ENCODE data around the gene NRXN2.

Gene NRXN2

GRCh38 chr11:64742889-64743590 lies 20.0 kb upstream of the NRXN2 start:
- peak; percentile 70 for DNase-seq

DNA sequence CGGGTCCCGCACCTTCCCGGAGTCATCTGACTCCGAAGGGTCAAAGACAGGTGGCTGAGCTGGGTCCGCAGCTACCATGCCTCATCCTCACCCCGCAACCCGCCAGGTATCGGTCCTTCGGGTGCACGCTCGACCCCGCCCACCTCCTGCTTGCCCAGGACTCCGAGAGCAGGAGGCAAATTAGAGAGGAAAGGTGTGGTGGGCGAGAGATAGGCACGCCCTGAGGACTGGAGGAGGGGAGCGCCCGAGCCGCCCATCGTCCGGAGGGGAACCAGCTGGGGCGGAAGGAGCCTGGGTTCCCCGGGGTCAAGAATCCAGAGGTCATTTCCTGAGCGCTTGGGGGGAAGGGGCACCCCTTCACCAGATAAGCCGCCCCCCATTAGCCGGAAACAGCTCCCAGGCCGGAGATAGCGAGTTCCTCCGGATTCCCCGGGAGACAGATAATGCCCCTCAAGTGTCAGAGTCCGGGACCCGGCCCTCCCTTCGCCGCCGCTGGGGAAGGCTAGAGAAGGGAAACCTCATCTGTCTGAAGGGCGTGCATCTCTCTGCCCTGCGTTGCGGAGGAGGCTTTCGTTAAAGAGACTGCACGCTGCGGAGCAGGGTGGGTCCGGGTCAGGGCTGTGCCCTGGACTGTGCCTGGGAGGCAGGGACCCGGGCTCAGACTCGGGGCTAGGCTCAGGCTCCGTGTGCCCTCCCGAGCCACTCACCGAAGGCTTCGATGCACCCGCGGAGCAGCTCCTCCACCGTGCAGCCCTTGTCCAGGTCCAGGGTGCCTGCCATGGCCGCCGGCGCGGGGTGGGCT lies 19.3 kb upstream of the NRXN2 start:
- no peak for DNase-seq

DNA sequence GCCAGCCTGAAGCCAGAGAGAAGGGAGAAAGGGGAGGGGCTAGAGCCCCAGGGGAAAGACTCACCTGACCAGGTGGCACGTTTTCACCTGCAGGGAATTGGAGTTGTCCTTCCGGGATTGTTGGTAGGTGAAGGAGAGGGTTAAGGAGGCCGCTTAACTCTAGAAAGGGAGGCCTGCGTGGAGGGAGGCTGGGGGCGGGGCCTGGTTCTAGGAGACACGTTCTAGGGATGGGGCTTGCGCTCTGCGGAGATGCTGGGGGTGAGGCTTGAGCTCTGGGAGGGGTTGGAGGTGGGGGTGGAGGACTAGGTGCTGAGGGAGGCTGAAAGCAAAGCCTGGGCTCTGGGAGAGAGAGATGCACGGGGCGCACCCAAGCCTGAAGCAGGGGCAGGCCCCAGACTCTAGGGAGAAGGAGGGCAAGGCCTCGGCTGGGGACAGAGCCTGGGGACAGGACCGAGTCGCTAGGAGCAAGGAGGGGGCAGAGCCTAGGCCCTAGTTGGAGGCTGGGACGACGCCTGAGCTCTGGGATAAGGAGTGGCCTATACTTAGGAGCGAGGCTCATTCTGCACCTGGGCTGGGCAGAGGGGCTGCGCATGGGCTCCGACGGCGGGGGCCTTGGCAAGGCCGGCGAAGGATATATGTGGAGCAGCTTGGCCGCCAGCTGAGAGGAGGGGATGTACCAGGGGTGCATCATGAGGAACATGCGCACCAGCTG lies 18.5 kb upstream of the NRXN2 start:
- DNase-seq = no peak

DNA sequence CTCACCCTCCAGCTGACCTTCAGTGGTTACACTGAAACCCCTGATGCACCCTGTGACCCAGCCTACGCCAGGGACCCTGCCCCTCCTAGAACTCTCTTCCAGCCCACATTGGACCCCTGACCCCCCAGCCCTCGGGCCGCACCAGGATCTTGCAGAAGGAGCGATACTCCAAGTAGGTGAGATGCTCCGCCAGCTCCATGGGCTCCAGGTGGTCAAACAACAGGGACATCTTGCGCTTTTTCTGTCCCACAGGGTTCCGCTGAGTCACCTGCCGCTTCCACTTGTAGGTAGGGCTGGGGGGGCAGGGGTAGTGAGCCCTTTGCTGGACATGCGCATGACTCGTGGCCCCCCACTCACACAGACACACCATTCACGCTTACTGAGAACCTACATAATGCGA lies 16.9 kb upstream of the NRXN2 start:
- no peak for DNase-seq

DNA sequence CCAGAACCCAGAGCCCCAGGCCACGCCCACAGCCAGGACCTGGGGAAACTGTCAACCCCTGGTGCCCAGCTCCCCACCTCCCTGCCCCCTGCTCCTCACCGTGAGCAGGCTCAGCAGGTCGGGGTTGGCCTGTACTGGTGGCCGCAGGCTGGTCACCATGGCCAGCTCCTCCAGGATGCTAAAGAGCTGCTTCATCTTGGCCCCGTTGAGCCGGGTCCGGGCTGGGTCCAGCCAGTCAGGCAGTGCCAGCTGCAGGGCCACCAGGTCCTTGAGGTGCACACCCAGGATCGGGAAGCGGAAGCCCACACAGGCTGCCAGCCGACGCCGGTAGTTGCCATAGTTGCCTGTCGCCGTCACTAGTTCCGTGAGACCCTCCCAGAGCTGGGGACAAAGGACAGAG lies 13.7 kb upstream of the NRXN2 start:
- DNase-seq = no peak

DNA sequence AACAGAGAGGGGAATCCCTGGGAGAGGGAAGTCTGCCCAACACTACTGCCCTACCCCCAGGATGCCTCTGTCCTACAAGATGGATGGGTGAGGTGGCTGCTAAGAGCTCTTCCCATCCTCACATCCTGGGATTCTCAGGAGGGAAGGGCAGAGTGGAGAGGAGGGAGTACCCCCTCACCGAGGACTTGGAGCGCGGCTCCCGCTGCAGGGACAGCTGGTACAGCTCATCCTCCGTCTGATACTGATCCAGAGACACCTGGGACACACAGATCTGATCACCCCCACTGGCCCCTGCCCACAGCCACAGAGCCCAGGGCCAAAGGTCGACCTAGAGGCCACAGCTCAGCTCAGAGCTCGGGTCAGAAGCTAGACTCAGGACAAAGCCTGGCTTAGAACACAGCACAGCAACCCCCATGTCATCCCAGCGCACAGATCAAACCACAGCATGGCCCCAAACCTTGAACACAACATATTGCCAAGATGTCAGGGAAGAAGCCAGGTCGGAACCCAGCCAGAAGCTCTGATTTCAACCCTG lies 12.8 kb upstream of the NRXN2 start:
- no peak for DNase-seq

GRCh38 chr11:64734811-64735724 lies 12.1 kb upstream of the NRXN2 start:
- DNase-seq = no peak

DNA sequence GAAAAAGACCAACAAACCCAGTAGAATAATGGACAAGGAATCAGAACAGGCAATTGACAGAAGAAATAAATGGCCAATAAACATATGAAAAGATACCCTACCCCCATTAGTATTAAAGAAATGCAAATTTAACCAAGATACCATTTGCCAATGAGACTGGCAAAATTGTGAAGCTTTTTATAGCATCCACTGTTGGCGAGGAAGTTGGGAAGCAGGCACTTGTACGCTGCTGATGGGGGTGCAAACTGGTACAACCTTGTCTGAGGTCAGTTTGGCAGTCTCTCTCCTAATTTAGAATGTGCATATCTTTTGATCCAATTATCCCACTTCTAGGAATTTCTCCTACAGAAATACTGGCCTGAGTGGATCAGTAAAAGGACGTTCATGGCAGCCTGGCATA lies 8.6 kb upstream of the NRXN2 start:
- no peak for DNase-seq

- no peak for DNase-seq
These were observed 6.9 kb upstream of the NRXN2 start for GRCh38 chr11:64729851-64730382.

- DNase-seq = no peak
These were observed 5.9 kb upstream of the NRXN2 start for GRCh38 chr11:64728757-64729365.

DNA sequence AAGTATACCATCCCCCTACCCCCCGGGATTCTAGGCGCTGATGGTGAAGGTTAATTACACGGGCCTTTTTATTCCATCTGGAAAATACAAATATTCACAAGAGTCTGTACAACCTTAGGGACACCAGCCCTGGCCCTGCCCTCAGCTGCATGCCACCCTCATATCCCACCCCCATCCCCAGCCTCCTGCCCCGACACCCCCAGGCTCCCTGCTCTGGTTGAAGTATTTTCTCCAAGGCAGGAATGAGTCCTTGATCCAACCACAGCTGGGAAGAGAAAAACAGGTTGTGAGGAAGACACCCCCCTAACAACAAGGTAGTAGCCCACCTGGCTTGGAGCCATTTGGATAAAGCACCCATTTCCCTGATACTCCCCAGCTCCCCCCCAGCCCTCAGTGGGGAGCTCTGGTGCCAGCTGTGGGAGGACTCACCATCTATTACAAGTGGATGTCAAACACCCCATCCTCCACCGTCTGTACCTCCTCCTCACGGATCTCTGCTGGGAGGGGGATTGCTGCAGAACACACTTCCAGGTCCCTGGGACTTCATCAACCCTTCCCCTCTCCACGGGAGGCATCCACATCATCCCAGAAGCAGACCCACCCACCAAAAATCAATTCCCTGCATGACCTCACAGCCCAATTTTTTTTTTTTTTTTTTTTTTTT lies 4.0 kb upstream of the NRXN2 start:
- DNase-seq = no peak

- DNase-seq = no peak
These were observed 3.2 kb upstream of the NRXN2 start for GRCh38 chr11:64726211-64726641.

DNA sequence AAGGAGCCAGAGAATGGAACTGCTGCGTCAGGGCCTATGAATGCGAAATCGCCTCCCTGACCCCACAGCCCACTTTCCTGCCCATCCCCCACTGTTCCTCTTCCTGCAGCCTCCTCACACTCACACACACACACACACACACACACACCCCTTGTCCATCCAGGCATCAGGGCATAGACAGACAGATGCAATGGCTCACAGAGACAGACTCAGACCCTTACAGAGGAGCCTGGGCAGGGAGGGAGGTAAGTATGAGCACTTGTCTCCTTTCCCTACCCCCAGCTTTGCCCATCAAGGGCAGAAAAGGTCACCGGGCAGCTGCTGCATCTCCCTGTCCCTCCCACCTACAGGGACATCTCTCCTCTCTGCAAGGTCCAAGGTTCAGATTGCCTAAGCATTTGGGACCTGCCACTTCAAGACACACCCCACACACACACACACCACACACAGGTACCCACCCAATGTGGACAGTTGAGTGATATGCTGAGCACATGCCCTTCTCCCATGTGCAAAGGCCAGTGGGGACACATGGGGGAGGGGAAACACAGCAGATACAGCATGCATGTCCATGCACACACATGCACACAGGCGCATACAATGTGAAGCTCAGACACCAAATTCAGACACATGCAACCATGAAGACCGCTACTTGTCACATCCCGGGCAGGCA lies 2.0 kb upstream of the NRXN2 start:
- no peak for DNase-seq

DNA sequence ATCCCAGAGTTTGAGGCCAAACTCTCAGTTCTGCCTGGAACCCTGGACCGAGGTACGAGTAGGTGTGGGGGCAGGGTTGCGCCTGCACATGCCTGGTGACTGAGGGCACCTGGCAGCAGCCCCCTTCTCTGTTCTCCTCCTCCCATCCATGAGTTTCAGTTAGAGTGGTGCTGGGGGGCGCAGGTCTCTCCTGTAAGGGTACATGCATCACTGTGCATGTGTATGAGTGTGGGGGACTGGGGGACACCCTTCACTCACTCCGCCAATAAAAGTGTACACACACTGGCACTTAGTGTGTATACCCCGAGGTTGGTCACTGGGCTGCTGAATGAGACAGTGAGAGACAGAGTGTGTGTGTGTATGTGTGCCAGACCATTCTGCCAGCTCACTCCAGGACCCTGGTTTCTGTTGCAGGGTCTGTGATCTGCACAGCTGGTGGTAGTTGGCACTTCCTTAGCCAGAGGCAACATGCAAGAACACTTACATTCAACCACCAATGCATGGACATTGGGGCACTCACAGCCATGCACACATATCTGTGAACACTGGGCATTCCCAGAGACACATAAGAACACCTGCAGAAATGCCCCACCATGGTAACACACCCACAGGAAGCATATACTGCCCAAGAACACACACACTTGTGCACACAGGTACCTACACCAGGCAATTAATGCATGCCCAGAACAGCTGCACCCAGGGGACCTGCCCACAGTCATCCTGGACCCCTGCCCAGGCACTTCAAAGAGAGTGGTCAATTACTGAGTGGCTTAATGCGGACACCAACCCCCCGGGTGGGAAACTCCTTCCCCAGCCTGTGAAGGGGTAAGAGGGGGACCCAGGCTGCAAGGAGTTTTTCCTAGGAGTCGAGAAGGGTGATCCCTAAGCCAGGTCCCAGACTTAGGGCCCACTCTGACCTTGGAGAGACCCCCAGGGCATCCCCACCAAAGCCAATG lies 1.2 kb upstream of the NRXN2 start:
- no peak for DNase-seq

GRCh38 chr11:64722141-64723065 lies 594 bp downstream of the NRXN2 start:
- no peak for DNase-seq

DNA sequence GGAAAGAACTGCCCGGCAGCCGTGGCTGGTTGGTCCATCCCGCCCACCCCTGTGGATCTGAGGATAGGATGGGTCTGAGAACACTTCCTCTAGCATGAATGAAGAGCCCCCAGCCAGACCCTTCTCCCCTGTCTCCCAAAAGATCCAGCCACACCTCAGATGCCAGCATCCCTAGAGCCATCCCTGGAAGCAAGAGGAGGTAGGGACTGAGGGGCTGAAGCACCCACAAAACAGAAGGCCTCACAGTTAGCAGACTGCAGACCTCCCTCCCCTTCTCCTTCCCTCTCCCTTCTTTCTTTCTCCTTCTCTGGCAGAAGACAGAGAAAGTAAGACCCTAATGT lies 1.7 kb downstream of the NRXN2 start:
- no peak for DNase-seq

DNA sequence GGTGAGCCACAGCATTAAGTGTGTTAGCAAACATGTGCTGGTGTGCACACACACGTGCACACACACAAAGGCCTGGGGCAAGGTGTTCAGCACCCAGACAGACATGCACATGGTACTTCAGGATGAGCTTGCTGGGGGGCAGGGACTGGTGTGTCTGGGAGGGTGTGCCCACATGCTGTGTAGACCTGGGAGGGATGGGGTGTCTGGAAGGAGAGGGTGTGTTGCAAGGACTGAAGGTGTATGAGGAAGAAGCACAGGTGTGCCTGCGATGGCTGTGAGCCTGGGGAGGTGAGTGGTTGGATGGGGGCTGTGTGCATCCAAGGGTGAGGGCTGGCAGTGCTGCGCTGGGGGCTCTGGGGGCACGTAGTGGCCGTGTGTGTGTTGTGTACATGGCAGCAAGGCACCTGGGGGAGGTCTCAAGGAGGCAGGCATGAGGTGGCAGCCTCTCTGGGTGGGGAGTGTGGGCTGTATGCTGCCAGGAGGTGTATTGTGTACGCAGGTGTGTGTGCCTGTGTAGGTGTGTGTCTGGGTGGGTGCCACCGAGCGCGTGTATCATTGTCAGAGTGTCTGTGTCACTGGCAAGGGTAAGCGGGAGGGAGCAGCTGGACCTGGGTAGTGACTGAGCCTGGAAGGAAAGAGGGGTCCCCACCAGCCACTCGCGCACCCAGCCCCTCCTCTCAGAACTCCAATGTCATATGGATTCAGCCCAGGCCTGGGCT lies 2.2 kb downstream of the NRXN2 start:
- DNase-seq = no peak

DNA sequence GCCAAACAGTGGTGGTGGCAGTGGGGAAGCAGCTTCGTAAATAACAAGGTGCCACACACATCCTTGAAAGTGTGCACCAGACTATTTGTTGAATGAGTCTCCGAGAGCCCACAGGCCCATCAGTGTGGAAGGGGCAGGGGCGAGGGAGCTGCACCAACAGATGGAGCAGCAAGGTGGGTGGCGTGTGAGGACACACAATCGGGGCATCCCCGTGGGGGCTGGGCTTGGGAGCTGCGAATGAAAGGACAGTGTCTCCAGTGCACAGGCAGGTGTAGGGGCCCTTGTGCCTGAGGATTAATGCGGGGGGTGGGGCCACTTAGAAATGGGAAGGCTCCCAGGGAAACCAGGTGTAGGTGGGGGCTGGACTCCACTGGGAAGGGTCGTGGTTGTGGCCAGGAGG lies 2.8 kb downstream of the NRXN2 start:
- DNase-seq = no peak
